Liver (tissue), 9 donors: ENCODE data around the gene CGNL1. TPM values are rescaled to one million over a fixed set of nuclear protein-coding genes. Genes with fewer than 3 reads are reported as not detected.

Experiments
- DNase-seq: peaks from one replicate; pipeline ENCODE4 v3.0.0-alpha.2; 2017; ENCODE audit warnings: low spot score
- H3K27ac ChIP-seq, 2 donors: one replicate each; pipeline ENCODE4 v1.7.0; 2013; ENCODE audit warnings: inconsistent platforms in 2 of 2, low read length in 2 of 2, control low read depth in 1 of 2, low read depth in 1 of 2, mild to moderate bottlenecking in 1 of 2
- H3K27me3 ChIP-seq, 4 donors: one replicate each; pipeline versions ENCODE4 v1.6.1 to v1.7.0; 2013; ENCODE audit warnings: low read length in 3 of 4, inconsistent platforms in 1 of 4, mild to moderate bottlenecking in 1 of 4, moderate library complexity in 1 of 4; ENCODE audit not compliant: control insufficient read depth in 4 of 4, insufficient read depth in 4 of 4
- H3K36me3 ChIP-seq, 4 donors: one replicate each; pipeline versions ENCODE4 v1.6.1 to v1.7.0; 2013; ENCODE audit warnings: low read length in 3 of 4, mild to moderate bottlenecking in 3 of 4, low read depth in 1 of 4, moderate library complexity in 1 of 4; ENCODE audit not compliant: control insufficient read depth in 4 of 4, insufficient read depth in 3 of 4
- H3K4me1 ChIP-seq, 4 donors: one replicate each; pipeline versions ENCODE4 v1.6.1 to v1.7.0; 2013; ENCODE audit warnings: low read length in 3 of 4, mild to moderate bottlenecking in 3 of 4, moderate library complexity in 1 of 4; ENCODE audit not compliant: control insufficient read depth in 4 of 4, insufficient read depth in 4 of 4
- H3K4me3 ChIP-seq, 3 donors: one replicate each; pipeline versions ENCODE4 v1.6.1 to v1.7.0; 2013; ENCODE audit warnings: low read length in 3 of 3, control low read depth in 1 of 3, low read depth in 1 of 3, mild to moderate bottlenecking in 1 of 3
- H3K9ac ChIP-seq, 2 donors: one replicate each; pipeline ENCODE4 v1.7.0; 2013; ENCODE audit warnings: low read length in 2 of 2, mild to moderate bottlenecking in 2 of 2, moderate library complexity in 2 of 2, control low read depth in 1 of 2, low read depth in 1 of 2
- H3K9me3 ChIP-seq, 4 donors: one replicate each; pipeline versions ENCODE4 v1.6.1 to v1.7.0; 2013; ENCODE audit warnings: low read length in 3 of 4; ENCODE audit not compliant: control insufficient read depth in 4 of 4
- ATF3 ChIP-seq: IDR thresholded peaks from 2 replicates; pipeline ENCODE4 v1.6.1; 2016; ENCODE audit warnings: antibody characterized with exemption
- CTCF ChIP-seq: fragments of 150-350 bp; IDR thresholded peaks from 2 replicates; pipeline ENCODE4 v1.5.1; 2017; ENCODE audit warnings: improper control_type of control experiment, low read depth, low read length; ENCODE audit not compliant: missing input control
- EGR1 ChIP-seq, 2 donors: IDR thresholded peaks; 2 replicates each; pipeline ENCODE4 v1.6.1; 2016 to 2018; ENCODE audit warnings: antibody characterized with exemption in 2 of 2, low read depth in 2 of 2
- FOXA1 ChIP-seq: IDR thresholded peaks from 2 replicates; pipeline ENCODE4 v1.6.1; 2016; ENCODE audit warnings: antibody characterized with exemption
- FOXA2 ChIP-seq: IDR thresholded peaks from 2 replicates; pipeline ENCODE4 v1.6.1; 2016; ENCODE audit warnings: antibody characterized with exemption
- GABPA ChIP-seq, 2 donors: IDR thresholded peaks in 1 of 2; conservative IDR thresholded peaks in 1 of 2; 2 replicates each; pipeline ENCODE4 v1.6.1; 2016; ENCODE audit warnings: antibody characterized with exemption in 2 of 2, mild to moderate bottlenecking in 1 of 2, moderate library complexity in 1 of 2
- HNF4A ChIP-seq, 2 donors: conservative IDR thresholded peaks; 2 replicates each; pipeline ENCODE4 v1.6.1; 2016; ENCODE audit warnings: antibody characterized with exemption in 2 of 2, mild to moderate bottlenecking in 2 of 2
- JUND ChIP-seq, 2 donors: IDR thresholded peaks; 2 replicates each; pipeline ENCODE4 v1.6.1; 2016; ENCODE audit warnings: antibody characterized with exemption in 2 of 2
- MAX ChIP-seq: IDR thresholded peaks from 2 replicates; pipeline ENCODE4 v1.6.1; 2016; ENCODE audit warnings: antibody characterized with exemption
- NR2F2 ChIP-seq: IDR thresholded peaks from 2 replicates; pipeline ENCODE4 v1.6.1; 2016; ENCODE audit warnings: antibody characterized with exemption
- RAD21 ChIP-seq, 2 donors: IDR thresholded peaks; 2 replicates each; pipeline ENCODE4 v1.6.1; 2016; ENCODE audit warnings: antibody characterized with exemption in 2 of 2, mild to moderate bottlenecking in 2 of 2
- REST ChIP-seq: IDR thresholded peaks from 2 replicates; pipeline ENCODE4 v1.6.1; 2016; ENCODE audit warnings: antibody characterized with exemption, mild to moderate bottlenecking
- SP1 ChIP-seq: IDR thresholded peaks from 2 replicates; pipeline ENCODE4 v1.6.1; 2018; ENCODE audit warnings: antibody characterized with exemption, mild to moderate bottlenecking
- ZBTB33 ChIP-seq: IDR thresholded peaks from 2 replicates; pipeline ENCODE4 v1.6.1; 2016; ENCODE audit warnings: antibody characterized with exemption
- WGBS: extraction: QIAGEN DNeasy Blood & Tissue Kit; methylation state at CpG from one replicate; pipeline ENCODE4 v1.1.7; 2013; 5-methylcytosine and 5-hydroxymethylcytosine counted together
- polyA plus RNA-seq, 2 donors: library from polyadenylated mRNA; stranded (reverse) in 1 of 2; unstranded in 1 of 2; fragments of 200-250 nt in 1 of 2; fragments of >200 nt in 1 of 2; fragmentation: Nextera tagmentation in 1 of 2; extraction: Ambion mirVana in 1 of 2; gene quantifications; one replicate each; pipeline versions ENCODE4 v1.2.1 to v1.2.3, GENCODE V29; 2013 to 2015
- total RNA-seq, 2 donors: library from RNA; depleted of rRNA; stranded (reverse); fragments of >200 nt; gene quantifications; one replicate each; pipeline ENCODE4 v1.2.3, GENCODE V29; 2014
- donor health status: healthy.
- donor health status: healthy.
- donor health status: healthy.
- donor health status: healthy.
- donor health status: healthy.

Gene CGNL1
- total and polyA plus RNA-seq, 4 donors = 12.0 to 31.9 (median 16.1) TPM

DNA sequence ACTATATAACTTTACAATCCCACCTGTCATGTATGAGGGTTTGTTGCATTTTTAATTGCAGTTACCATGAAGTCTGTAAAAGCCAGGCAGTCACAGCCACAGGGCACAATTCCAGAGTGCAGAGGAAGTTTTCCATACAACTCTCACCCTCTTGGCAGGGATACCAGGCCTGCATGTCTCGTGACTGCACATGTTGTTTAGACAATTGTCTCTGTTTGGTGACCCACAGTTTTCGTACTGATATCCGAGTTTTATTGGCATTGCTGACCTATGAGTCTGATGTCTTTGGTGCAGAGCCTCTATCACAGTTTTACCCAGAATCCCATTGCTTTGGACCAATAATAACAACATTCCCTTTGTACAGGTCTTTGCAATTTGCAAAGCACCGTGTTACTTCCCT lies 190.5 kb downstream of the CGNL1 start (continued):
- TF ChIP-seq CTCF (no peak), FOXA2 (no peak)

GRCh38 chr15:57567891-57568290 lies 191.6 kb downstream of the CGNL1 start:
- Histone ChIP-seq H3K36me3 (no peaks in the 10 kb centered on the region), H3K27me3 (no peaks in the 10 kb centered on the region), H3K4me1 (peaks cover 0 to 3% (median 0%) of the 10 kb centered on the region in 4 donors), H3K9ac (no peak overlapping the region), H3K9me3 (no peaks in the 10 kb centered on the region), H3K4me3 (no peak overlapping the region), H3K27ac (no peak overlapping the region)
- no peak for DNase-seq
- TF ChIP-seq SP1 = no peak
- TF ChIP-seq CTCF = no peak
- TF ChIP-seq ZBTB33 = no peak
- no peak for TF ChIP-seq EGR1 (IDR thresholded peaks at IDR 0.05; ENCODE audit: low read depth in 2 of 2)
- TF ChIP-seq GABPA (IDR thresholded peaks at IDR 0.05 in 1 of 2, conservative IDR thresholded peaks at IDR 0.05 in 1 of 2) = no peak
- no peak for TF ChIP-seq REST
- TF ChIP-seq ATF3 = no peak
- no peak for TF ChIP-seq HNF4A (conservative IDR thresholded peaks at IDR 0.05)
- WGBS = 95% methylated on average over 3 of the region's 3 CpGs

DNA sequence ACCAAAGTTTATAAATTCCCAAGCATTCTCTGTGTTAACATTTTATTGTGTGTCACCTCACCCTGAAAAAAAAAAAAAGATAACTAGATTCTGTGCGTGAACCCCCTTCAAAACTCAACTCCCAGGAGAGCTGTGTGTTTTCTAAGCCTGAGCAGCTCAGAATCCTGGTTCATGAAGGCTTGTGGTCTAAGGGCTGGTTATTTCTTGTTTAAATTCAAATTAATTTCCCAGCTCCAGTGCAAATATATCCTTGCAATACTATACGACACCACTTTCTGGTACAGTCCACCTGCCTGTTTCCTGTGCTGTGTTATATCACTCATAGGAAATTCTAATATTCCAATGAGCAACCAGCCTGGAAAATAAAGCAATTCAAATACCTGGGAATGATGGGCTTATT lies 192.0 kb downstream of the CGNL1 start:
- DNase-seq = no peak
- Histone ChIP-seq H3K27me3 (no peaks in the 10 kb centered on the region), H3K9ac (no peak overlapping the region), H3K4me3 (no peak overlapping the region), H3K27ac (no peak overlapping the region), H3K4me1 (peaks cover 0 to 3% (median 0%) of the 10 kb centered on the region in 4 donors), H3K36me3 (no peaks in the 10 kb centered on the region), H3K9me3 (no peaks in the 10 kb centered on the region)
- 94% methylated on average over 2 of the region's 2 CpGs for WGBS
- TF ChIP-seq FOXA1 = no peak
- no peak for TF ChIP-seq MAX
- TF ChIP-seq ATF3 = no peak
- TF ChIP-seq REST = no peak
- no peak for TF ChIP-seq SP1
- TF ChIP-seq RAD21 (IDR thresholded peaks at IDR 0.05) = no peak
- no peak for TF ChIP-seq NR2F2
- no peak for TF ChIP-seq JUND (IDR thresholded peaks at IDR 0.05)
